Measurements from ENCODE around the gene DDX60.

GRCh38 chr4:168309781-168310180, 8.8 kb downstream of the DDX60 start:
- TF ChIP-seq, protein P1, sequence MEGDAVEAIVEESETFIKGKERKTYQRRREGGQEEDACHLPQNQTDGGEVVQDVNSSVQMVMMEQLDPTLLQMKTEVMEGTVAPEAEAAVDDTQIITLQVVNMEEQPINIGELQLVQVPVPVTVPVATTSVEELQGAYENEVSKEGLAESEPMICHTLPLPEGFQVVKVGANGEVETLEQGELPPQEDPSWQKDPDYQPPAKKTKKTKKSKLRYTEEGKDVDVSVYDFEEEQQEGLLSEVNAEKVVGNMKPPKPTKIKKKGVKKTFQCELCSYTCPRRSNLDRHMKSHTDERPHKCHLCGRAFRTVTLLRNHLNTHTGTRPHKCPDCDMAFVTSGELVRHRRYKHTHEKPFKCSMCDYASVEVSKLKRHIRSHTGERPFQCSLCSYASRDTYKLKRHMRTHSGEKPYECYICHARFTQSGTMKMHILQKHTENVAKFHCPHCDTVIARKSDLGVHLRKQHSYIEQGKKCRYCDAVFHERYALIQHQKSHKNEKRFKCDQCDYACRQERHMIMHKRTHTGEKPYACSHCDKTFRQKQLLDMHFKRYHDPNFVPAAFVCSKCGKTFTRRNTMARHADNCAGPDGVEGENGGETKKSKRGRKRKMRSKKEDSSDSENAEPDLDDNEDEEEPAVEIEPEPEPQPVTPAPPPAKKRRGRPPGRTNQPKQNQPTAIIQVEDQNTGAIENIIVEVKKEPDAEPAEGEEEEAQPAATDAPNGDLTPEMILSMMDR (IDR thresholded peaks at IDR 0.05) = no peak
- TF ChIP-seq HMGXB4 (CRISPR knock-in tag; IDR thresholded peaks at IDR 0.05) (no peak), CREM (CRISPR knock-in tag; IDR thresholded peaks at IDR 0.05) (no peak), FOXP4 (CRISPR knock-in tag; IDR thresholded peaks at IDR 0.05) (no peak), ZMAT4 (CRISPR knock-in tag; IDR thresholded peaks at IDR 0.05) (no peak), SP1 (CRISPR knock-in tag; conservative IDR thresholded peaks at IDR 0.05) (no peak), NR2C2 (CRISPR knock-in tag; IDR thresholded peaks at IDR 0.05) (no peak)
